GM18909 (cell line): ENCODE results near the gene RWDD1.

ENCODE experiments used
- ATAC-seq: cut with Tn5 transposase; IDR thresholded peaks from one replicate; pipeline ENCODE4 v1.9.1; 2021; ENCODE audit warnings: mild to moderate bottlenecking; ENCODE audit not compliant: unreplicated experiment, poor library complexity

Gene RWDD1

DNA sequence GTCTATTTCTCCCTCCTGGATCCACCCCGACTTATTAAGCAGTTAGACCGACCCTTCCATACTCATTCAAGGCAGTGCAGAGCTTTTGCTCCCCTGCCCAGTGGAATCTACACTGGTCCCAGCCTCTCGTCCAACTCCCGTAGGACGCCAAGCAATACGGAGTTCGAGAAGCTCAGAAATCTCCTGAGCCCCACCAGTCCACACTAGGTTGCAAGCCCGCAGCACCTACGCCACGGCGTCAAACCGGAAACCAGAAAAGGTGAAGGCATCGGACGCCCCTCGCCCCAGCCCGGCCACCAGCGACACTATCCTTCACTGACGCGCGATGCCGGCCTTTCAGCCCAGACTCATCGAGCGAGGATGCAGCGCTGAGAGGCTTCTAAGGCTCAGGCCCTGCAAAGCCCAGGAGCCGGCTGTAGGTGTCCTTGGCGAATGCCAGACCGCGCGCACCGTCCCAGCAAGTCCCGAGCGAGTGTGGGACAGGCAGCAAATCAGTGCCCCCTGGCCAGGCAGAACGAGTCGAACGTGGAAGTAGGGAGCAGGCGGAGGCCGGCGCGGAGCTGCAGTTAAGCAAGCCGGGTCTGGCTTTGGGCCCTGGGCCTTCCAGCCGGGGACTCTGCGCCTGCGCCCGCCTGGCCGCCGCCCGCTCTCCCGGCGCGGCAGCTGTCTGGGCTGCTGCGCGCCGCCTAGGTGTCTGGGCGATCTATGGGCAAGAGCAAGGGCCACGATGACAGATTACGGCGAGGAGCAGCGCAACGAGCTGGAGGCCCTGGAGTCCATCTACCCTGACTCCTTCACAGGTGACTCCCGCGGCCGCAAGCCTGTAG, at the start of gene RWDD1:
TSS of gene RWDD1 (plus strand) at position 649 of the 827 bp plus-strand sequence. CDS start at position 728, 79 bp downstream.
- peak; percentile 97 for ATAC-seq

DNA sequence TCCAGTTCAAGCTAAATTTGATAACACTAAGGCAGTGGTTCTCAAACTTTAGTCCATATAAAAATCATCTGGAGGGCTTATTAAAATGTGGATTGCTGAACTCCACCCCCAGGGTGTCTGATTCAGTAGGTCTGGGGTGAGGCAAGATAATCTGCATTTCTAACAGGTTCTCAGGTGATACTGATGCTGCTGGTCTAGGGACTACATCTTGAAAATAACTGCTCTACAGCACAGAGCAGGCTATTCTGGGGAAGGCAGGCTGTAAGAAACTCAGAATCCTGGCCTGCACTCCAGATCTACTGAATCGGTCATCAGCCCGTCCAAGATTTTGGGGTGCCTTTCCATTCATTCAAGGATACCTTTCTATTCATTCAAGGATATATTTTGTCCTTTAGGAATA, 48.4 kb upstream of the RWDD1 start:
- no peak for ATAC-seq

DNA sequence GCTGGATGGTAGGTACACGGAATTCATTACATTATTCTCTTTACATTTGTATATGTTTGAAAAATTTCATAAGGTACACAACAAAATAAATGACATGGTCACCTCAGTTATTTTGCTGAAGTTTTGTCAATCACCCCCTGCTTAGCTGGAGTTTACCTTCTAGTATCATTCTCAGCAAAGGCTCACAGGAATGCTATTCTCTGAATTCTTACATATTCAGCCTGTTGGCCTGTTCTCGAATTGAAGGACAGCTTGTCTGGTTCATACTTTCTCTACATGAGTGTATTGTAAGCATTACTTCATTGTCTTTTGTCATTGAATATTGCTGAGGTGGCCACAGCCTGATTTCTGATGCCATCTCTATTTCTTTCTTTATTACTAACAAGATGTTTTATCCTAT, 47.1 kb upstream of the RWDD1 start:
- ATAC-seq: no peak

- ATAC-seq: no peak
Observed at GRCh38 chr6:116528133-116528532, 43.2 kb upstream of the RWDD1 start.

DNA sequence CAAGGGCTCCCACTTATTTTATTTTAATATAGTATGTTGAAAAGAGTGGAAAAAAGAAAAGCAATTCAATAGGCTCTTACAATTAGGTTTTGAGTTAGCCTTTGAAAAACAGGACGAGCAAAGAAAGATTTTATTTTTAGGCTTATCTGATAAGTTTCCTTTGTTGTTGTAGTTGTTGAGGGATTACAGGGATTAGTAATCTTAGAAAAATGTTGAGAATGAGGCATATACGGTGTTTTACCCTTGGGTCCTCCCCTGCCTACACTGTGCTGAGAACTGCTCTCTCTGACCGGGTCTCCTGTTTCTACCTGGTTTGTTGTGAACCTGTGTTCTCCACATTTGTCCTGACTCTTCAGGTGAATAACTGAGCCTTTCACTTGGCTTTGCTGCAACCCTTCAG, 42.5 kb upstream of the RWDD1 start:
- no peak for ATAC-seq

DNA sequence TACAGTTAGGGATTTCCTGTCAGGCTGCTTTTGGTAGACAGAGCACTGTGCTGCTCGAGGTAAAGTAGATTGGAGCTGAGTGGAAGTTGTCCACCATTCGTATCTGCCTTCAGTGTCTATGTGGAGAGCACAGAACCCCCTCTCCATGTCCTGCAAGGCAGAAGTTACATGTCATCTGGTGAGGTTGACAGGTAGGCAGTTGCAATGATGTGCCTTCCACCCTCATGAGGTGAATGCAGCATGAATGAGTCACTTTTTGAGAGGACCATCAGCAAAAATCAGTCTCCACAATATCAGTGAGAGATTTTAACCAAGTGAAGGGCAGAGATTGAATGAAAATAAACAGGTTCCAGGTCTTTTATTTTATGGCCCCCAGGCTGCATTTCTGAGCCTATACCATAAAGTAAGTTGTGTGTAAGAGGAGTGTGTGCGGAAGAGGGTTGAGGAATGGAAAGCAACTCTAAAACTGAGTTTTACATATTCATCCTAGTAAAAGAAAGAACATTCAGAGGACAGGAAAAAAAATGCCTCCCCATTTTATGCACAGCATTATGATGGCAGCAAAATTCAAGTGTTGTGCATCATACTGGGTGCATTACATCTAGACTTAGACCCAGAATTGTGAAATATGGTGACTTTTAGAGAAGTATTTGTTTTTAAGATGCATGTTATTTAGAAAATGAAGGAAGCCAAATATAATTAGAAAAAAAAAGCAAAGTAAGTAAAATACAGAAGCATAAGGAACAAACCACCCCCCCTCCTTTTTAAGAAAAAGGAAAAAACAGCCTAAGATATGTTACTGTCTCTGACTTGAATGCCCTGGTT, 41.6 kb upstream of the RWDD1 start:
- no peak for ATAC-seq

GRCh38 chr6:116530436-116530835, 40.9 kb upstream of the RWDD1 start:
- no peak for ATAC-seq

GRCh38 chr6:116531675-116532570, 39.4 kb upstream of the RWDD1 start:
- ATAC-seq: peak; percentile 80

DNA sequence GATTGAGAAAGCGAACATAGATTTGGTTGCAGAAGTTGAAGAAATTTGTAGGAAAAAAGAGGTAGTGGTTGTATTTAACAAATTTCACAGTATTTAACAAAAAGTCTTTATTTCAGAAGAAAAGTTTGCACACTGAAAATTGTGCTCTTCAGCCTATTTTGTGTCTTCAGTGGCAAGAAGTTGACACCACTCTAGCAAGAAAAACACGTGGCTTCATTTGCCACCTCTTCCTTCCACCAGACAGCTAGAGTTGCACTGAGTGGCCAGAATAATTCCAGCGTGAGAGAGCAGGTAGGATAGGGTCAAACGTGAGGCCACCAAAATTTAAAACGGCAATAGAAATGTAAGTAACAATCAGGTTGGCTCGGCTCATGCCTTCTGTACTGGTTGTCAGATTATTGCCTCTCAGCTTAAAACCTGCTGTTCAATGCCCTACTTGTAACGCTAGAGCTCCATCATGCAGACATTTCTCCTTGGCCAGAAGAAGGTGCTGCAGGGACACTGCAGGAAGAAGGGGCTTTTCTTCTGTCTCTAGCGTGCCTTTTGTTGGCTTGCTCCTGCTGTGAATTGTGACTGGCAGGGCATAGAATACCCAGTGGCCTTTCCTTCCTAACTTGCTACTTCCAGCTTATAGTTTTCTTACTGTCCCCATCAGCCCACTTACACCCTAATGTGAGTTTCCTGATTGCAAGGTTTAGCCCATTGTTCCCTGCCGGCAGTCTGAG, 37.9 kb upstream of the RWDD1 start:
- no peak for ATAC-seq

- ATAC-seq: no peak
Observed at GRCh38 chr6:116535109-116535508, 36.2 kb upstream of the RWDD1 start.

GRCh38 chr6:116536216-116536621, 35.1 kb upstream of the RWDD1 start:
- peak; percentile 71 for ATAC-seq

DNA sequence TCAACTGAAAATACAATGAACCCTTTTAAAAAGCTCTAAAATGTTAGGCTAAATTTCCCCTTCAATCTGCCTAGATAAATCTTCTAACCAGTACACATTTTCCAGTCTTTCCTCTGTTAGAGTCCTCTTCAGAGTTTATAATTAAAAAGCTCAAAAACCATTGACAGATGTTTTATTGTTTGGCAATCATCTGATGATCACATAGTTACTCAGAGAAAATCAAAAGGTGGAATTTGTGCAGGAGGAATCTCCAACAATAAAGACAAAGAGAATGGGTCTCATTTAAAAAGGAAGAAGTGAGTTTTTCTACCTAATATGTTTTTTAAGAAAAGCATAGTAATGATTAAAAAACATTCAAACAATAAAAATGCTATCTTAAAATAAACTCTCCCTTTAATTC, 28.9 kb upstream of the RWDD1 start:
- no peak for ATAC-seq

- ATAC-seq: no peak
Observed at GRCh38 chr6:116543149-116543548, 28.2 kb upstream of the RWDD1 start.

DNA sequence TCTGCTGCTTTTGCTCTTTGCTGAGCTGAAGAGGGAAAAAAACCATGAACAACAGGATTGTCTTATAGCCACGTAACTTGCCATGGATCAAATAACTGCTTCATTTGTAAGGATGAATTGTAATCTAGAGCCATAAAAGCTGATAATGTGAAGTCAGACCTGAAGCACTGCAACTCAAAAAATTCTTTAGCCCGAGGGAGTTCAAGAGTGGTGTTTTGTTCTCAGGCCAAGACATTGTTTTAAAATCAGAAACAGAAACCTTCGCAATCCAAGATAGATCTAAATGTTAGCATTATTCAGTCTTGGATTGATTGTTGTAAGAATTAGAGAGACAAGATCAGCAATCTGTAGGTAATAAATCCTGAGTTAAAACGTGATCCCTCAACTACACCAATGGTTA, 25.7 kb upstream of the RWDD1 start, which contains the start of gene TRAPPC3L:
TSS of gene TRAPPC3L (minus strand) at position 34 of the 400 bp plus-strand sequence. CDS start 170 bp downstream, outside the sequence.
- ATAC-seq: no peak

DNA sequence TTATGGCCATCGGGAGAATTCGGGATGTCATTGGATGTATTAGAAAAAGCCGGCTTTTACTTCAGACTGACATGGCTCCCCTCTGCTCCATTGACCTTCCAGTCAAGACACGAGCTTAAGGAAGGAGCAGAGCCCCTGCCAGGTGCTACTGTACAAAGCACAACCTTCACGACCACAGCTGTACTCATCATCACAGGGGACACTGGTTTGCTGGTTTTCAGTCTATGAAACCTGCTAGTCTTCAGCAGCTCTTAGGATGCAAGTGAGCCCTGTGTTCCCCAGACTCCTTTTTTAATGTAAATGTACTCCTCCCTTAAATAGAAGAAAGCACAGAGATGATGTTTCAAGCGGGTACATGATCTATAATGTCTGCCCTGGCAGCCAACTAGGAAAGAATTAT, 23.9 kb upstream of the RWDD1 start:
- ATAC-seq: no peak

DNA sequence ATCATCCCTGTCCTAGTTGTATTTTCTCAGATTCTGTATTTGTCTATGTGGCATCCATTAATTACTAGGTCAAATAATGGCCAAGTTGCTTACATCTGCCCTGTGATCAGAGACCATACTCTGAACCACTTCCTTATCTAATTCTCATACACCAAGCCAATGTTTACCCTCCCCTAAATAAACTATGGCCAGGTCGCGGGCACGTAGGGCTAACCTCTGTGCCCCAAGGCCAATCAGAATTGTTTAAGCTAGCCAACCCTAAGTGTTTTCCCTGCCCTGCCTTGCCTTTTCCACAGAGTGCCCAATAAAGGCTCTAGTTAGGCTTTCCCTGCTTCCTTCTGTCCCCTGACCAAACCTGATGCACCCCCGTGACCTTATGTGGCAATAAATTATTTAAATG, 20.5 kb upstream of the RWDD1 start:
- no peak for ATAC-seq

GRCh38 chr6:116553451-116553850, 17.9 kb upstream of the RWDD1 start, which contains the start of gene CALHM4:
Gene CALHM4, plus strand, starts transcription at chr6:116553751. Its CDS starts 43 bp downstream, at chr6:116553794.
- no peak for ATAC-seq

- no peak for ATAC-seq
Observed at GRCh38 chr6:116556065-116556464, 15.2 kb upstream of the RWDD1 start.

- no peak for ATAC-seq
Observed at GRCh38 chr6:116556814-116557415, 14.4 kb upstream of the RWDD1 start.
